Fibroblast of lung (primary cell): ENCODE data around the gene OR13C2. TPM values are rescaled to one million over a fixed set of nuclear protein-coding genes. Genes with fewer than 3 reads are reported as not detected.

ENCODE experiments used
- DNase-seq, 2 donors: peaks; one replicate each; pipeline versions ENCODE4 v3.0.0 to v3.0.0-alpha.2; 2010; ENCODE audit warnings: low read depth in 2 of 2
- H2AFZ ChIP-seq: 2 replicates; pipeline ENCODE4 v1.5.1; 2012; ENCODE audit warnings: low read length, control low read depth, inconsistent platforms
- H3K27ac ChIP-seq: 2 replicates; pipeline ENCODE4 v1.5.1; 2011; ENCODE audit warnings: low read length, control low read depth; ENCODE audit not compliant: insufficient read depth
- H3K27me3 ChIP-seq: 2 replicates; pipeline ENCODE4 v1.5.1; 2011; ENCODE audit warnings: mild to moderate bottlenecking, low read length; ENCODE audit not compliant: control insufficient read depth, insufficient read depth
- H3K36me3 ChIP-seq: 2 replicates; pipeline ENCODE4 v1.5.1; 2011; ENCODE audit warnings: low read length; ENCODE audit not compliant: control insufficient read depth, insufficient read depth
- H3K4me1 ChIP-seq: 2 replicates; pipeline ENCODE4 v1.5.1; 2011; ENCODE audit warnings: low read length; ENCODE audit not compliant: control insufficient read depth, insufficient read depth; ENCODE audit errors: extremely low read depth
- H3K4me2 ChIP-seq: 2 replicates; pipeline ENCODE4 v1.5.1; 2011; ENCODE audit warnings: low read length, control low read depth; ENCODE audit not compliant: insufficient read depth; ENCODE audit errors: extremely low read depth
- H3K4me3 ChIP-seq, 4 experiments: fragments of 200-600 bp in 1 of 4; sonication (generic) in 1 of 4; replicated peaks in 1 of 4; 2 replicates each; pipeline ENCODE4 v1.5.1; 2011 to 2016; ENCODE audit warnings: low read length in 4 of 4, low read depth in 3 of 4, mild to moderate bottlenecking in 3 of 4, control low read depth in 2 of 4, inconsistent platforms in 1 of 4, mixed read lengths in 1 of 4; ENCODE audit not compliant: insufficient read depth in 1 of 4; ENCODE audit errors: control extremely low read depth in 1 of 4
- H3K79me2 ChIP-seq: 2 replicates; pipeline ENCODE4 v1.5.1; 2012; ENCODE audit warnings: mild to moderate bottlenecking, low read length, inconsistent platforms; ENCODE audit not compliant: control insufficient read depth, insufficient read depth
- H3K9ac ChIP-seq: 2 replicates; pipeline ENCODE4 v1.5.1; 2011; ENCODE audit warnings: mild to moderate bottlenecking, low read length, control low read depth; ENCODE audit not compliant: insufficient read depth
- H3K9me3 ChIP-seq: 2 replicates; pipeline ENCODE4 v1.5.1; 2012; ENCODE audit warnings: low read depth, low read length; ENCODE audit not compliant: control insufficient read depth, insufficient read depth
- H4K20me1 ChIP-seq: 2 replicates; pipeline ENCODE4 v1.5.1; 2011; ENCODE audit warnings: low read length; ENCODE audit not compliant: control insufficient read depth, insufficient read depth; ENCODE audit errors: extremely low read depth
- CTCF ChIP-seq, 2 donors: IDR thresholded peaks in 1 of 2; conservative IDR thresholded peaks in 1 of 2; 1 replicate in 1 of 2; 2 replicates in 1 of 2; pipeline ENCODE4 v1.5.1; 2011 to 2012; ENCODE audit warnings: low read length in 2 of 2, control low read depth in 1 of 2, inconsistent platforms in 1 of 2, low read depth in 1 of 2, mild to moderate bottlenecking in 1 of 2
- EZH2 ChIP-seq: IDR thresholded peaks from 2 replicates; pipeline ENCODE4 v1.5.1; 2012; ENCODE audit warnings: low read length, control low read depth, mild to moderate bottlenecking; ENCODE audit errors: missing control alignments
- polyA plus RNA-seq, 2 donors: library from polyadenylated mRNA; depleted of rRNA in 1 of 2; stranded (reverse) in 1 of 2; unstranded in 1 of 2; fragments of >200 nt; gene quantifications; 2 replicates each; pipeline ENCODE4 v1.2.1, GENCODE V29; 2011 to 2012; ENCODE audit warnings: missing spikeins in 1 of 2
- total RNA-seq: library from RNA; depleted of rRNA; stranded (reverse); fragments of >200 nt; gene quantifications from 2 replicates; pipeline ENCODE4 v1.2.1, GENCODE V29; 2014

The OR13C2 gene
- total and polyA plus RNA-seq, 2 donors (not counting 1 experiment from before 2014, with no cell fraction given), result not detected

- DNase-seq, result no peak
Observed at GRCh38 chr9:104589626-104590025, 15.8 kb downstream of the OR13C2 start.

GRCh38 chr9:104586496-104587180 lies 18.8 kb downstream of the OR13C2 start:
- no peak overlapping the region for H3K27ac ChIP-seq
- no peaks in the 10 kb centered on the region for H3K4me1 ChIP-seq
- no peaks in the 10 kb centered on the region for H3K27me3 ChIP-seq
- no peak overlapping the region for H3K4me2 ChIP-seq
- DNase-seq, result no peak
- no peaks in the 10 kb centered on the region for H3K9me3 ChIP-seq
- H2AFZ ChIP-seq, result no peak overlapping the region
- H3K4me3 ChIP-seq, result no peak overlapping the region
- H3K36me3 ChIP-seq, result no peaks in the 10 kb centered on the region
- H3K9ac ChIP-seq, result no peak overlapping the region
- no peaks in the 10 kb centered on the region for H4K20me1 ChIP-seq
- TF ChIP-seq CTCF (conservative IDR thresholded peaks at IDR 0.05 in 1 of 2, IDR thresholded peaks at IDR 0.05 in 1 of 2; ENCODE audit: low read depth in 1 of 2, low read length in 2 of 2) (no peak), EZH2 (no peak)
- no peaks in the 10 kb centered on the region for H3K79me2 ChIP-seq

More at GRCh38 chr9:104589626-104590025, 15.8 kb downstream of the OR13C2 start:
- Histone ChIP-seq H3K4me3 (no peak overlapping the region), H3K79me2 (no peaks in the 10 kb centered on the region), H2AFZ (no peak overlapping the region), H3K4me1 (no peaks in the 10 kb centered on the region), H3K4me2 (no peak overlapping the region), H3K9me3 (no peaks in the 10 kb centered on the region), H3K27ac (no peak overlapping the region), H3K27me3 (no peaks in the 10 kb centered on the region), H3K9ac (no peak overlapping the region), H3K36me3 (no peaks in the 10 kb centered on the region), H4K20me1 (no peaks in the 10 kb centered on the region)
- TF ChIP-seq EZH2 (no peak), CTCF (conservative IDR thresholded peaks at IDR 0.05 in 1 of 2, IDR thresholded peaks at IDR 0.05 in 1 of 2; ENCODE audit: low read depth in 1 of 2, low read length in 2 of 2) (no peak)

GRCh38 chr9:104580562-104580961 lies 24.9 kb downstream of the OR13C2 start:
- Histone ChIP-seq H3K27me3 (no peaks in the 10 kb centered on the region), H3K9me3 (no peaks in the 10 kb centered on the region), H3K27ac (no peak overlapping the region), H3K4me1 (no peaks in the 10 kb centered on the region), H2AFZ (no peak overlapping the region), H3K9ac (no peak overlapping the region), H4K20me1 (no peaks in the 10 kb centered on the region), H3K4me3 (no peak overlapping the region), H3K79me2 (no peaks in the 10 kb centered on the region), H3K4me2 (no peak overlapping the region), H3K36me3 (no peaks in the 10 kb centered on the region)
- TF ChIP-seq EZH2, result no peak
- TF ChIP-seq CTCF (conservative IDR thresholded peaks at IDR 0.05 in 1 of 2, IDR thresholded peaks at IDR 0.05 in 1 of 2; ENCODE audit: low read depth in 1 of 2, low read length in 2 of 2), result no peak
- DNase-seq, result no peak
